Head of caudate nucleus (tissue), 42 donors: ENCODE results near the gene GATA5.

Source experiments
- DNase-seq, 42 donors: peaks; one replicate each; pipeline versions ENCODE4 v3.0.0 to v3.0.0-alpha.2; 2020 to 2021; ENCODE audit warnings: mixed read lengths in 7 of 42
- intact Hi-C: fragments of 100-400 bp; cut with DNase I; formaldehyde crosslinking; loops from one replicate; pipeline ENCODE4 v1.15.0; 2022

GATA5 gene

DNA sequence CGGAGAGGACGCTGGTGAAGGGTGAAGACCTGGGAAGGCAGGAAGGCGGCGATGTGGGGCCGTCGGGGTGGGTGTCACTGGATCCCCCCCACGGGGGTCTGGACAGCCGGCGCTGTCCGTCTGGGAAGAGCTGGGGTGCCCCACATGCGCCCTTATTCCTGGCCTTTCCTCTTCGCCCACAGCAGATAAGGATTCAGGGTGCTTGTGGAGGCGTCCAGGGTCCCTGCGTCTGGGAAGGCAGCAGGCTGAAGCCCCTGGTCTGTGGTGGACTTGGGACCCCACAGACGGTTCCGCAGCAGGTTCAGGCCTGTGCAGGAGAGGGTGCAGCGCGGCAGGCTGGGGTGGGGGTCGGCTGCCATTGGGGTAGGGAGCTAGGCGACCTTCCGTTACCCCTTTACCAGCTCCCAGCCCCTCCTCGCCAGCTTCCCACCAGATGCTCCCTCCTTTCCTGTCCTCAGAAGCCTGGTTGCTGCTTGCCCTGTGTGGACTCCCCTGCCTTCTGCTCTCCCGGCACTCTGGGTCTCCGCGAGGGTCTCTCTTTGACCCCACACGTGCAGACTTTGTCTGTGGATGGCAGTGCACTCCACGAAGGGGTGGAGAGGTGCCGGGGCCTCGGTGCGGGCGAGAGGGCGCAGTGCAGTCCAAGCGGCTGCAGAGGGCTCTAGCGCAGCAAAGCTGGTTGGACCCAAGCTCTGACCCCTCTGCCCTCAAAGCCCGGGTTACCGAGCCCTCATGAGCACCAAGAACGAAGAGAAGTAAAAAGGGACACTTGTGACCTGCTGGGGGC, 2.1 kb upstream of the GATA5 start:
- intact Hi-C loops: no loop called here
- no peak for DNase-seq

DNA sequence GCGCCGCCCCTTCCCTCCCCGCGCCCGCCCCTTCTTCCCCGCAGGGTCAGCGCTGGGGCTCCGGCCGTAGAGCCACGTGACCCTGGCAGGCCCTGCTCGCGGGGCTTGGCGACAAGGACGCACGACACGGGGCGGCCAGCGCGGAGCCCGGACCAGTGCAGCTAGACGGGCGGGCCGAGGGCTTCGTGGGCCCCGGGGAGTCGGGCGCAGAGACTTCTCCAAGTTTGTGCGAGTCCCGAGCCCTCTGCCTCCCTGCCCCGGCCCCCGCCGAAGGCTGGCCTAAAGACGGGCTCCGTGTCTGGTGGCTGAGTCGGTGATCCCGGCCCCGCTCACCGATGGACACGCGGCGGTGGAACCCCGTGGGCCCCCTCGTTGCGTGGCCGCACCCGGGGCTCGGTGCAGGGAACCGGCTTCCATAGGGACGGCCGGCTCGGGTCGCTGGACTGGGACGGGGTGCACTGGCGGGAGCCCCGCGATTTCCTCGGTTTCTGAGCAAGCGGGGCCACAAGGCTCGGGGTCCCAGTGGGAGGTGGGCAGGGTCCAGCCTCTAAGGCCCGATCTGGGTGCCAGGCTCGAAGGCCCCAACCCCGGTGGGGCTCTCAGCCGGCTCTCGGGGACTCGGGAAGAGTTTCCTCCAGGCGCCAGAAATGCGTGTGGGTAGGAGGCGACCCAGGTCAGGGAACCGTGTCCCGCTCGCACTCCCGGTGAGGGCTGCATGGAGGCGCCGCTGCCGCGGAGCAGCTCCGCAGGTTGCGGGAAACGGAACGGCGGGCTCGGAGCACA, 452 bp upstream of the GATA5 start:
- no peak for DNase-seq
- intact Hi-C loops: no loop called here

- DNase-seq: no peak
- intact Hi-C loops: no loop called here
Observed at GRCh38 chr20:62475027-62475771, 596 bp downstream of the GATA5 start.

GRCh38 chr20:62474604-62475026, 1.2 kb downstream of the GATA5 start:
- intact Hi-C loops: no loop called here
- no peak for DNase-seq

DNA sequence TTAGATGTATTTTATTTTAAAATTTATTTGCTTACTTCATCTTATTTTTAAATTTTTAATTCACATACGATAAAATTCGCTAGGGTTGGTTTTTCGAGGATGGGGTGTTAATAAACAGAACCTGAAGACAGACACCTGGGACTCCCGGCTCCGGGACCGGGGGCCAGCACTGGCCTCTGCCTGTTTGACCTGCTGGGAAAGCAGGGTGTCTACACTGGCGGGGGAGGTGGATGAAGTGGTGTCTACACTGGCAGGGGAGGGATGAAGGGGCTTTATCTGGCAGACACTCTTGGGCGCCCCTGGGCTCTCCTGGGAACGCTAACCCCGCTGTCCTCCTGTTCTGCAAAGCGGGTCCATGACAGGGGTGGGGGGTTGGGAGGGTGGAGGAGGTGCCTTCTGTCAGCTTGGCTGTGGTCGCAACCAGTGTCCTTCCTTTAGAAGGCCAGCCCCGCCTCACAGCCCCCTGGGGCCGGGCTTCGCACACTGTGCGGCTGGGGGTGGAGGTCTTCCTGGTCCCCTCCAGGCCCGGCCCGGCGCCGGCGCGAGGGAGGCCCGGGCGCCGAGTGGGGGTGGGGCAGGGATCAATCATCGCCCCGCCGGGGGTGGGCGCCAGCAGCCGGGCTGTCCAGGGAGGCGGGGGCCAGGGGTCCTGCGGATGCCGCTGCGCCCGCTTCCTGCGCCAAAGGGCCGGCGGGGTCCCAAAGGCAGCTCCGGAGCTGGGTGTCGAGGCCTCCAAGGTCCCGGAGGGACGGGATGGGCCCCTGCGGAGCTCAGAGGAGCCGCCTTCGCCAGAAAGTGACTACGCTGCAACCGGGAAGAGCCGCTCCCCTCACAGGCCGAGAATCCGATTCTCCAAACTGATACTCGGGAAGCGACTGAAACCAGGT, 1.8 kb downstream of the GATA5 start:
- intact Hi-C loops: no loop called here
- no peak for DNase-seq

- intact Hi-C loops: no loop called here
- no peak for DNase-seq
Observed at GRCh38 chr20:62472941-62473585, 2.7 kb downstream of the GATA5 start.

DNA sequence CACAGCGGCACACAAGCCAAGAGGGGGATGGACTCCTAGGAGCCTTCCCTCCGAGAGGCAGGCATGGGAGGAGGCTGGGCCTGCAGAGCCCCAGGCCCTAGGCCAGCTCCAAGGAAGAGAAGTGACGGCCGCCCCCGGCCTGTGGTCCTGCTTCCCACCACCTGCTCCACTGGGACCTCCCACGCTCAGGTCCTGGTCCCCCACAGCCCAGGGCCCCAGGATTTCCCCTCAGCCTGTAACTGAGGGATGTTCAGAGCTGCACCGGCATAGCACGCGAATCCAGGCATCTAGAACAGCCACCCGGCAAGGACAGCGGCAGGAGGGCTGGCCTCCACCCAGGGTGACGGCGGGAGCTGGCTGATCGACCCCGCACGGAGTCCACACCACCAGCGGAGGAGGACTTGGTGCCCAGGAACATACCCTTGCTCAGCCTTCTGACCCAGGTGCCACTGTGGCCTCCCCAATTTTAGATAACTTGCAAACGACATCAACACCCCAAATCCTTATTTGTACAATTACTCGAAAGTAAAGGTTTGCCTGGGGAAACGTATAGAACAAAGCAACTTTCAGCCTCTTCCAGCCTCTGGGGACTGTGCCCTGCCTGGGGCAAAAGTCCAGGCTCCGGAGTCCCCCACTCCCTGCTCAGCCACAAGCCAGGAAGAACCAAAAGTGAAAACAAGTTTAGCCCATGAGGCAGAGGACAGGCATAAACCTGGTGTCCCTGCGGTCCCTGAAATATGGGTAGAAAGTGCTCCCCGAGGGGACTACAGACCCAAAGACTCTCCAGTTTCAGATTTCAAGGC, 3.5 kb downstream of the GATA5 start:
- intact Hi-C loops: no loop called here
- DNase-seq: no peak

DNA sequence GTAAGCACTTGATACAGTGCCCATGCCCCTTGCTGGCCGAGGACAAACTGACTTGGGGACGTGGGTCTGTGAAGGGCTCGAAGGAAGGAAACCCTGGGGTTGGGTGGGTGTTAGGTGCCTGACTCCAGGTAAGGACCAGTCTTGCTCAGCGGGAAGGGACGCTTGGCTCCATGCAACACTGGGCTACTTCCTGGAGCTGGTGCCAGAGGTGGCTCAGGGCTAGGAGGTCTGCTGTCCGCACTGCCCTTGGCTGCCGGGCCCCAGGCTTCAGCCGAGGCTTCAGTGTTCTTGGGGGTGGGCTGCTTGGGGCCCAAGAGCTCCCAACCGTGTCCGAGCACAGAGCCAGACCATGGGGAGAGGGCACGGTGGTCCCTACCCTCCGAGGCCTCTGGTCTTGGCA, 5.3 kb downstream of the GATA5 start:
- DNase-seq: no peak
- intact Hi-C loops: no loop called here

DNA sequence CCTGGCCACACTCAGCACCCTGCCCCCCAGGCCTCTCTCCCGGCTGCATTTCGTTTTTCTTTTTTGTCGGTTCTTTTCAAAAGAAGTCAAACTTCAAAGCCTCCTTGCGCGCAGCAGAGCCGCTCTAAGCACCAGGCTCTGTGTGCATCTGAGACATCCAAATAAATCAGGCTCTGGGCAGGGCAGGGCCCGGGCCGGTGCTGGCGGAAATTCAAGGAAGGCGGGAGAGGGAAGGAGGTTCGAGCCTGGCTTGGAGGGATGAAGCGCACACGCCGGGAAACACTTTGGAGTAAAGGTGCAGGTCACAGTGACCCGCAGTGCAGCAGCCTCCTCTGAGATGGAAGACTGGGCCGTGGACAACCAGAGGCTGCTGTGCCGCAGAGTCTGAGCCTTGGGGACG, 5.8 kb downstream of the GATA5 start:
- intact Hi-C loops: no loop called here

DNA sequence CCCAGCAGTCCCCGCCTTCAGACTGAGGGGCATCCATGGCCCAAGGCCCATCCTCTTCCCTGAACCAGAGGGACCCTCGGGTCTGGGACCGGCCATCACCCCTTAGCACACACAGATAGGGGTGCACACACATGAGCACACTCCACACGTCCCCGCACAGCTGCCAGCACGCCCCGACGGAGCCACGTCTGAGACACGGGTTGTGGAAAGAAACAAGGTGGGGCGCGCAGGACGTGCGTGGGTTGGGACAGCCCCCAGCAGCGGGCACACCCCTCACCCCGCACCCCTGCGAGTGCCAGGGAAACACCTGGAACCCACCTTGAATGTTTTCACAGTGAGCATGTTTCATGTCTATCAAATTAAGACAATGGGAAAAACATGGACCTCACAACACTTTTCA, 6.4 kb downstream of the GATA5 start:
- intact Hi-C loops: no loop called here

More for the DNA sequence above, 5.8 kb downstream of the GATA5 start:
- no peak for DNase-seq

GRCh38 chr20:62466806-62467537, 8.8 kb downstream of the GATA5 start:
- DNase-seq: no peak
- intact Hi-C loops: no loop called here

More for the DNA sequence above, 6.4 kb downstream of the GATA5 start:
- no peak for DNase-seq

- intact Hi-C loops: no loop called here
- no peak for DNase-seq
Observed at GRCh38 chr20:62466072-62466760, 9.6 kb downstream of the GATA5 start.

GRCh38 chr20:62464990-62465389, 10.8 kb downstream of the GATA5 start:
- intact Hi-C loops: no loop called here
- no peak for DNase-seq

- DNase-seq: no peak
- intact Hi-C loops: no loop called here
Observed at GRCh38 chr20:62464425-62464770, 11.4 kb downstream of the GATA5 start.

GRCh38 chr20:62463651-62464424, 12.0 kb downstream of the GATA5 start:
- DNase-seq: no peak
- intact Hi-C loops: no loop called here
